DND-41 (cell line): ENCODE data around the gene B4GALNT3.

Source experiments
- ATAC-seq: fragments of 200-7000 bp; cut with Tn5 transposase; 3 replicates; pipeline ENCODE4 v1.9.1; 2021; ENCODE audit warnings: low read depth; ENCODE audit not compliant: insufficient read depth
- DNase-seq: peaks from one replicate; pipeline ENCODE4 v3.0.0-alpha.2; 2020
- H2AFZ ChIP-seq: 2 replicates; pipeline ENCODE4 v1.6.0; 2012; ENCODE audit warnings: low read depth, low read length
- H3K27ac ChIP-seq: 2 replicates; pipeline ENCODE4 v1.5.1; 2012; ENCODE audit warnings: low read length, inconsistent platforms
- H3K27me3 ChIP-seq: fragments of 200-600 bp; sonication (generic); 2 replicates; pipeline ENCODE4 v1.6.0; 2012; ENCODE audit warnings: low read length, mild to moderate bottlenecking, inconsistent platforms; ENCODE audit not compliant: insufficient read depth, poor library complexity
- H3K36me3 ChIP-seq: 2 replicates; pipeline ENCODE4 v1.5.1; 2012; ENCODE audit warnings: low read length, inconsistent platforms; ENCODE audit not compliant: insufficient read depth
- H3K4me1 ChIP-seq: 2 replicates; pipeline ENCODE4 v1.5.1; 2012; ENCODE audit warnings: mild to moderate bottlenecking, low read length; ENCODE audit not compliant: insufficient read depth
- H3K4me2 ChIP-seq: 2 replicates; pipeline ENCODE4 v1.6.0; 2012; ENCODE audit warnings: mild to moderate bottlenecking, moderate library complexity, low read length, inconsistent platforms; ENCODE audit not compliant: insufficient read depth
- H3K4me3 ChIP-seq, 2 experiments: fragments of 200-600 bp in 1 of 2; shearing (Covaris generic) in 1 of 2; 2 replicates each; pipeline ENCODE4 v1.5.1; 2012 to 2016; ENCODE audit warnings: inconsistent platforms in 2 of 2, low read length in 2 of 2, mild to moderate bottlenecking in 2 of 2, low read depth in 1 of 2, moderate library complexity in 1 of 2
- H3K79me2 ChIP-seq: 2 replicates; pipeline ENCODE4 v1.6.0; 2012; ENCODE audit warnings: low read length, inconsistent platforms; ENCODE audit not compliant: insufficient read depth
- H3K9ac ChIP-seq: 2 replicates; pipeline ENCODE4 v1.6.0; 2012; ENCODE audit warnings: low read depth, mild to moderate bottlenecking, inconsistent platforms, low read length, moderate library complexity
- H3K9me3 ChIP-seq: 2 replicates; pipeline ENCODE4 v1.5.1; 2012; ENCODE audit warnings: low read length, moderate library complexity, mild to moderate bottlenecking, inconsistent platforms; ENCODE audit not compliant: insufficient read depth, severe bottlenecking
- H4K20me1 ChIP-seq: 2 replicates; pipeline ENCODE4 v1.6.0; 2012; ENCODE audit warnings: low read length; ENCODE audit not compliant: insufficient read depth
- CTCF ChIP-seq: IDR thresholded peaks from 2 replicates; pipeline ENCODE4 v1.5.1; 2012; ENCODE audit warnings: borderline replicate concordance, low read length, moderate library complexity, mild to moderate bottlenecking; ENCODE audit not compliant: poor library complexity, severe bottlenecking; ENCODE audit errors: extremely low read depth
- EZH2 ChIP-seq: IDR thresholded peaks from 3 replicates; pipeline ENCODE4 v1.6.1; 2012; ENCODE audit warnings: borderline replicate concordance, low read depth, mild to moderate bottlenecking, moderate library complexity, low read length, inconsistent platforms; ENCODE audit not compliant: severe bottlenecking

Gene B4GALNT3

GRCh38 chr12:454833-455232 lies 4.9 kb upstream of the B4GALNT3 start:
- Histone ChIP-seq H4K20me1 (no peaks in the 10 kb centered on the region), H3K27me3 (peaks cover 10% of the 10 kb centered on the region), H3K9me3 (no peaks in the 10 kb centered on the region), H3K79me2 (no peaks in the 10 kb centered on the region), H3K27ac (no peak overlapping the region), H3K4me3 (no peak overlapping the region), H3K36me3 (no peaks in the 10 kb centered on the region), H3K9ac (no peak overlapping the region), H3K4me2 (no peak overlapping the region), H2AFZ (no peak overlapping the region), H3K4me1 (no peaks in the 10 kb centered on the region)
- peak; percentile 24; the same call in 1 of the 3 replicates for ATAC-seq
- TF ChIP-seq EZH2 (no peak), CTCF (no peak)
- no peak for DNase-seq

DNA sequence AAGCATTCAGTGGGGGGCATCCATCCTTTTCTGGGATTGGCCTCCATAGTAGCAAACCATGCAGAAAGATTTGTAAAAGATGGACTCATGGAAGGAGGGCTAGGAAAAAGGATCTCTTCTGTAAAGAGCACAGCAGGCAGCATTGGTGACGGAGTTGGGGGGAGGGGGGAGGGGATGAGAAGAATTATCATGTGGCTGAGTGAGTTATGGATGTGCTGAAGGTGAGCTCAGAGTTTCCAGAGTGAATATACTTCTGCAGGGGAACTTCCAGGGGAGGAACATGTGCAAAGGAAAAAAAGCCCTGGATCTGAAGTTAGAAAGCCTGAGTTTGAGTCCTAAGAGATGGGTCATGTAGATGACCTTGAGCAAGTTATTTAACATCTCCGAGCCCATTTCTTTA lies 3.9 kb upstream of the B4GALNT3 start:
- no peak overlapping the region for H3K4me2 ChIP-seq
- peaks cover 10% of the 10 kb centered on the region for H3K27me3 ChIP-seq
- H3K9ac ChIP-seq = no peak overlapping the region
- no peak overlapping the region for H2AFZ ChIP-seq
- H3K36me3 ChIP-seq = no peaks in the 10 kb centered on the region
- no peak for DNase-seq
- no peaks in the 10 kb centered on the region for H3K9me3 ChIP-seq
- no peaks in the 10 kb centered on the region for H3K4me1 ChIP-seq
- no peak for ATAC-seq
- no peak overlapping the region for H3K27ac ChIP-seq
- H3K4me3 ChIP-seq = no peak overlapping the region
- H3K79me2 ChIP-seq = no peaks in the 10 kb centered on the region
- no peaks in the 10 kb centered on the region for H4K20me1 ChIP-seq
- TF ChIP-seq EZH2 (no peak), CTCF (no peak)

DNA sequence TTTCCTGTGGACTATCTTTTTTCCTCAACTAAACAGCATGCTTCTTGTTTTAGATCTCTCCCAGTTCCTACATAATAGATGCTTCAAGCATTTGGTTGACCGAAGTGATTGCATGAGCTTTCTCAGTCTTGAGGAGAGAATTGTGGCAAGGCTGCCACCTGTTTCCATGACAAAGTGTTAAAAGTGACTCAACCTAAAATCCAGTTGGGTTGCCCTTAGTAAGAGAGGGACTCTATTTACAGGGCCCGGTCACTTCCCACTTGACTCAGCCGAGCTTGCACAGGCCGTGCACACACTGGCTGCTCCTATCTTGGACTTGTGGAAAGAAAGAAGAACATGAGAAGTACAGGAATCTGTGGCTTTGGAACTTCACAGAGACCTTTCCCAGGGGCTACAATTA lies 2.1 kb upstream of the B4GALNT3 start:
- TF ChIP-seq EZH2 (no peak), CTCF (no peak)
- peaks cover 20% of the 10 kb centered on the region for H3K27me3 ChIP-seq
- no peak overlapping the region for H3K4me2 ChIP-seq
- H3K9ac ChIP-seq = no peak overlapping the region
- no peak overlapping the region for H3K27ac ChIP-seq
- H3K4me1 ChIP-seq = no peaks in the 10 kb centered on the region
- H2AFZ ChIP-seq = no peak overlapping the region
- no peaks in the 10 kb centered on the region for H3K9me3 ChIP-seq
- no peak overlapping the region for H3K4me3 ChIP-seq
- DNase-seq (no peak), ATAC-seq (no peak)
- H4K20me1 ChIP-seq = no peaks in the 10 kb centered on the region
- no peaks in the 10 kb centered on the region for H3K36me3 ChIP-seq
- H3K79me2 ChIP-seq = no peaks in the 10 kb centered on the region

DNA sequence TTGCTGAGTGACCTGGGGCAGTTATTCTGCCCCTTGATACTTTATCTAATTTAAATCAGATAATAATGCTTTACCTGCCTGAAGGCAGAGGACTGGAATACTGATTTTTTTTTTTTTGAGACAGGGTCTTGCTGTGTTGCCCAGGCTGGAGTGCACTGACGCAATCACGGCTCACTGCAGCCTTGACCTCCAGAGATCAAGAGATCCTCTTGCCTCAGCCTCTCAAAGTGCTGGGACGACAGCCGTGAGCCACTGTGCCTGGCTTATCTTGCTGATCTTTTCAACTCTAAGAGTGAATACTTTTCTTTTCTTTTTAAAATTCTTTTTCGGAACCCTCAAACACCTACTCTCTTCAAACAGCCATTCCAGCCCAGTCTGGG lies 699 bp upstream of the B4GALNT3 start:
- no peak overlapping the region for H2AFZ ChIP-seq
- TF ChIP-seq EZH2 = no peak
- TF ChIP-seq CTCF = no peak
- no peaks in the 10 kb centered on the region for H3K9me3 ChIP-seq
- no peaks in the 10 kb centered on the region for H3K79me2 ChIP-seq
- no peaks in the 10 kb centered on the region for H4K20me1 ChIP-seq
- no peaks in the 10 kb centered on the region for H3K4me1 ChIP-seq
- H3K27ac ChIP-seq = no peak overlapping the region
- DNase-seq (no peak), ATAC-seq (no peak)
- H3K27me3 ChIP-seq = peaks cover 20% of the 10 kb centered on the region
- no peak overlapping the region for H3K9ac ChIP-seq
- no peak overlapping the region for H3K4me2 ChIP-seq
- no peaks in the 10 kb centered on the region for H3K36me3 ChIP-seq
- no peak overlapping the region for H3K4me3 ChIP-seq
